Measurements from ENCODE around the gene FOXL3.

The FOXL3 gene

GRCh38 chr7:312424-312823 lies 22.5 kb downstream of the FOXL3 start:
- TF ChIP-seq CTCF (IDR thresholded peaks at IDR 0.05; ENCODE audit: borderline replicate concordance, insufficient read depth, low read depth, low read length): no peak
- H3K4me3 ChIP-seq (ENCODE audit: low read depth, low read length): no peak overlapping the region

- no peak overlapping the region for H3K4me3 ChIP-seq (ENCODE audit: low read depth, low read length)
- TF ChIP-seq CTCF (IDR thresholded peaks at IDR 0.05; ENCODE audit: borderline replicate concordance, insufficient read depth, low read depth, low read length): no peak
Measured at GRCh38 chr7:314853-315252, 24.9 kb downstream of the FOXL3 start.

GRCh38 chr7:315516-316265 lies 25.7 kb downstream of the FOXL3 start:
- H3K4me3 ChIP-seq (ENCODE audit: low read depth, low read length): no peak overlapping the region
- no peak for TF ChIP-seq CTCF (IDR thresholded peaks at IDR 0.05; ENCODE audit: borderline replicate concordance, insufficient read depth, low read depth, low read length)

GRCh38 chr7:317643-318405 lies 27.9 kb downstream of the FOXL3 start:
- TF ChIP-seq CTCF (IDR thresholded peaks at IDR 0.05; ENCODE audit: borderline replicate concordance, insufficient read depth, low read depth, low read length): no peak
- H3K4me3 ChIP-seq (ENCODE audit: low read depth, low read length): no peak overlapping the region

- H3K4me3 ChIP-seq (ENCODE audit: low read depth, low read length): no peak overlapping the region
- TF ChIP-seq CTCF (IDR thresholded peaks at IDR 0.05; ENCODE audit: borderline replicate concordance, insufficient read depth, low read depth, low read length): no peak
Measured at GRCh38 chr7:318476-318875, 28.5 kb downstream of the FOXL3 start.

- H3K4me3 ChIP-seq (ENCODE audit: low read depth, low read length): no peak overlapping the region
- no peak for TF ChIP-seq CTCF (IDR thresholded peaks at IDR 0.05; ENCODE audit: borderline replicate concordance, insufficient read depth, low read depth, low read length)
Measured at GRCh38 chr7:318878-319661, 29.1 kb downstream of the FOXL3 start.
